Measurements from ENCODE around the gene FGF1.

FGF1 gene

GRCh38 chr5:142694092-142694856 is 8.4 kb upstream of the FGF1 start:
- no peak for DNase-seq

GRCh38 chr5:142692321-142692894 is 6.5 kb upstream of the FGF1 start:
- DNase-seq, result no peak

- no peak for DNase-seq
Measured at GRCh38 chr5:142690667-142691066, 4.8 kb upstream of the FGF1 start.

- no peak for DNase-seq
Measured at GRCh38 chr5:142689081-142689480, 3.2 kb upstream of the FGF1 start.

GRCh38 chr5:142688281-142688989 is 2.5 kb upstream of the FGF1 start:
- peak; percentile 1 for DNase-seq

- DNase-seq, result no peak
Measured at GRCh38 chr5:142686968-142687367, 1.1 kb upstream of the FGF1 start.

GRCh38 chr5:142686210-142686734 is 382 bp upstream of the FGF1 start:
- DNase-seq, result no peak

- no peak for DNase-seq
Measured at GRCh38 chr5:142684508-142685041, 1.3 kb downstream of the FGF1 start.

GRCh38 chr5:142683881-142684505 is 1.9 kb downstream of the FGF1 start:
- DNase-seq, result no peak

- no peak for DNase-seq
Measured at GRCh38 chr5:142683116-142683515, 2.8 kb downstream of the FGF1 start.

- no peak for DNase-seq
Measured at GRCh38 chr5:142680605-142681259, 5.2 kb downstream of the FGF1 start.

GRCh38 chr5:142679744-142680143 is 6.1 kb downstream of the FGF1 start:
- no peak for DNase-seq

- DNase-seq, result no peak
Measured at GRCh38 chr5:142678529-142678928, 7.4 kb downstream of the FGF1 start.

- no peak for DNase-seq
Measured at GRCh38 chr5:142677198-142677597, 8.7 kb downstream of the FGF1 start.

GRCh38 chr5:142676318-142676717 is 9.6 kb downstream of the FGF1 start:
- no peak for DNase-seq

- no peak for DNase-seq
Measured at GRCh38 chr5:142674531-142675469, 11.1 kb downstream of the FGF1 start.

GRCh38 chr5:142671801-142672200 is 14.1 kb downstream of the FGF1 start:
- no peak for DNase-seq

- no peak for DNase-seq
Measured at GRCh38 chr5:142671266-142671665, 14.6 kb downstream of the FGF1 start.

- no peak for DNase-seq
Measured at GRCh38 chr5:142670804-142671203, 15.1 kb downstream of the FGF1 start.

- DNase-seq, result no peak
Measured at GRCh38 chr5:142669477-142669876, 16.4 kb downstream of the FGF1 start.

GRCh38 chr5:142668336-142668735 is 17.6 kb downstream of the FGF1 start:
- DNase-seq, result no peak
